Activated T-cell treated with anti-CD3 and anti-CD28 coated beads, Interleukin-2, amount 50 U/mL, for 72 hours (primary cell): ENCODE results near the gene CYBC1. TPM values are rescaled to one million over a fixed set of nuclear protein-coding genes. Genes with fewer than 3 reads are reported as not detected.
A peak's percentile ranks its signal among the peaks of the same experiment; 100 is the strongest.
"Not testable (repeated sequence)": the region's sequence is repeated elsewhere in the genome, so short reads cannot be mapped to it uniquely, and the experiment has no call there.

Experiments used
- ATAC-seq, 2 donors: fragments of 150-1000 bp; cut with Tn5 transposase; replicated peaks in 1 of 2; 2 replicates each; pipeline ENCODE4 v1.10.0; 2021; ENCODE audit warnings: moderate library complexity in 2 of 2, mild to moderate bottlenecking in 1 of 2
- DNase-seq, 2 donors: peaks; one replicate each; pipeline ENCODE4 v3.0.0; 2021 to 2022; ENCODE audit warnings: mixed read lengths in 1 of 2
- H3K27ac Mint-ChIP-seq: one replicate; pipeline ENCODE4 v1.8.0; 2022; ENCODE audit warnings: mild to moderate bottlenecking, moderate library complexity, mixed read lengths
- H3K27me3 Mint-ChIP-seq: one replicate; pipeline ENCODE4 v1.8.0; 2022; ENCODE audit warnings: low read depth, mixed read lengths
- H3K36me3 Mint-ChIP-seq, 2 donors: one replicate each; pipeline ENCODE4 v1.8.0; 2022; ENCODE audit warnings: mixed read lengths in 2 of 2, mild to moderate bottlenecking in 1 of 2; ENCODE audit not compliant: insufficient read depth in 2 of 2
- H3K4me1 Mint-ChIP-seq: one replicate; pipeline ENCODE4 v1.8.0; 2022; ENCODE audit warnings: low read depth, mixed read lengths
- H3K4me3 Mint-ChIP-seq, 2 donors: one replicate each; pipeline ENCODE4 v1.8.0; 2022; ENCODE audit warnings: mild to moderate bottlenecking in 2 of 2, mixed read lengths in 2 of 2, moderate library complexity in 2 of 2
- H3K9me3 Mint-ChIP-seq, 2 donors: one replicate each; pipeline ENCODE4 v1.8.0; 2022; ENCODE audit warnings: mixed read lengths in 2 of 2
- total RNA-seq, 2 donors: library from RNA; stranded (reverse); gene quantifications; one replicate each; pipeline ENCODE4 v1.2.3, GENCODE V29; 2022

CYBC1 gene
- total RNA-seq, 2 donors from 2014 or later = 256 to 300 TPM

DNA sequence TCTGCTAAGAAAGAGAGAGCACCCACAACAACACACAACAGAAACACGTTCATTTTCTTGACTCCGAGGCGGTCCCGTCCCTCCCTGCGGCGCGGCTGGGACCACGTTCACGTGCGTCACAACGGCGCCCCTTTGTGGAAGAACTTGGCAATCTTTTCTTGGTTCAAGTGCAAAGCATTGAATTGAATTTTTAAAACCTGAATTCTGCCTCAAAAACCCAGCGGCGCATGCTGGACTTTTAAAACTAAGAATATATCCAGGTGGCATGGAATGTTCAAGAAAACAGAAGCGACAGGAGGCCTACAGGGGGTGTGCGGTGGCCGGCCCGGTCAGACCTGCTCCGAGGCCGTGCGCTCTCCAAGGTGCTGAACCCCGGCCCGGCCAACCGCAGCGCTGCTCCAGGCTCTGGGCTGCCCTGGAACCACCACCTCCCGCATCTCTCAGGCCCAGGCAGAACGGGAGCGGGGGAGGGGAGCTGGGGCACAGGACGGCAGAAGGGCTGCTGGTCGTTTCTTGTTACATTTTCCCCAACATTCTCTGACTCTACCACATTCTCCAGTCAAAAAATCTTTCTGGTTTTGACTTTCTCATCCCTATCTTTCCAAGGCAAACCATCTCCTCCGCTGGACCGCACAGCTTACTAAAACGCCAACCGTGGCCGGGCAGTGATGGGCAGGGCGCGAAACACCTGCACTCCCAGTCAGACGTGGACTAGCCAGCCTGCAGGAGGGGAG, 35.8 kb downstream of the CYBC1 start:
- peak; percentile 35 to 36 for ATAC-seq
- Mint-ChIP-seq H3K9me3 (no peaks in the 10 kb centered on the region), H3K27ac (no peak overlapping the region), H3K36me3 (peaks cover 0 to 2% of the 10 kb centered on the region in 2 donors), H3K4me1 (peaks cover 24% of the 10 kb centered on the region), H3K4me3 (peak overlapping the region; percentile 13 to 22), H3K27me3 (no peaks in the 10 kb centered on the region)
- DNase-seq = peak; percentile 78 to 80

DNA sequence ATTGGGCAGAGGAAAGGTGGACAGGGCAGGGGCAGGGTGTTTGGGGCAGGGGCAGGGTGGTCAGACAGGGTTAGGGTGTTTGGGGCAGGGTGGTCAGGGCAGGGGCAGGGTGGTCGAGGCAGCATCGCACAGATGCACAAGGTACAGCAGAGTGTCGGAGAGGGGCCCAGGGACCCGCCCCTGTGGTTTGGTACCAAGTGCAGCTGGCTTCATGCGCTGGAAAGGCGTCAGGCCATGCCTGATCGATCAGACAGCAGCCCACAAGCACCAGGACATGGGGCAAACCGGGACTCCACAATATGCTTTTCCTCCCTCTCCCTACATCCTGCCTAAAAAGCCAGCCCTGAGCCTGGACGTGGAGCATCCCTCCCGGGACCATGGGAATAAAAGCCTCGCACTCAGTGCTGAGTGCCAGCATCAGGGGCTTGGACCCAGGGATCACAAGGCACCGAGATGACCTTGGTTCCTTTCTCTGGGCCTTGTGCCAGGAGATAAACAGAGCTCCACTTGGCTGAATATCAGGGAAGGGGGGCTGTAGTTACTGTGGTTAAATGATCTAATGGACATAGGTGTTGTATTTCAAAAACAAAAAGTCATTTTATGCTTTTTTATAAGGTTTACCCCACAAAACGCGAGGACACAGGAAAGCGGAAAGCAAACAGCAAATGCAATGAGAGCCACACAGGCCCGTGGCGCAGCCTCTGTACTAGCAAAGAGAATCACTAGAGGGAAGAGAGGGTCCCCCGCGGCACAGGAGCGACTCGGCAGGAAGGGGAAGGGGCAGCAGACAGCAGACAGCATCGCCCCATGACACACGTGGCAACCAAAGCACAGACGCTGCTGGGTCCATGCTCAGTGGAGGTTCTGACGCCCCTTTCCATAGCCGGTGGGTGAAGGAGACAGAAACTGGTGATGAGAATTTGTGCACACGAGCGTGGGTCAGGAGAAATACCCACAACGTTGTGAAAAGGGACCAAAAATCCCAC, 37.7 kb downstream of the CYBC1 start:
- DNase-seq (no peak), ATAC-seq (no peak)
- Mint-ChIP-seq H3K27ac (no peak overlapping the region), H3K27me3 (no peaks in the 10 kb centered on the region), H3K4me3 (no peak overlapping the region), H3K36me3 (peaks cover 0 to 2% of the 10 kb centered on the region in 2 donors), H3K9me3 (no peaks in the 10 kb centered on the region), H3K4me1 (peaks cover 22% of the 10 kb centered on the region)

DNA sequence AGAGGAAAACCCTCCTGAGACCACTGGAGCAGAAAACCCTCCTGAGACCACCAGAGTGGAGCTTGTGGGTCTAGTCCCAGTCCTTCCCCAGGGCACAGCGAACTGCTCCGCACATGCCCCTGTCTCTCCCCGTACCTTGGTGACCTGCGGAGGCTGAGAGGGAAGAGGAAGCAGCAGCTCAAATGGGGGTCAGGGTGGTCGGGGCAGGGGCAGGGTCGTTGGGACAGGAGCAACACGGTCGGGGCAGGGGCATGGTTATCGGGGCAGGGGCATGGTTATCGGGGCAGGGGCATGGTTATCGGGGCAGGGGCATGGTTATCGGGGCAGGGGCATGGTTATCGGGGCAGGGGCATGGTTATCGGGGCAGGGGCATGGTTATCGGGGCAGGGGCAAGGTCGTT, 38.5 kb downstream of the CYBC1 start:
- ATAC-seq, DNase-seq, H3K27ac Mint-ChIP-seq, H3K27me3 Mint-ChIP-seq, H3K4me3 Mint-ChIP-seq, H3K36me3 Mint-ChIP-seq, H3K9me3 Mint-ChIP-seq: not testable (repeated sequence)
- peaks cover 25% of the 10 kb centered on the region for H3K4me1 Mint-ChIP-seq

DNA sequence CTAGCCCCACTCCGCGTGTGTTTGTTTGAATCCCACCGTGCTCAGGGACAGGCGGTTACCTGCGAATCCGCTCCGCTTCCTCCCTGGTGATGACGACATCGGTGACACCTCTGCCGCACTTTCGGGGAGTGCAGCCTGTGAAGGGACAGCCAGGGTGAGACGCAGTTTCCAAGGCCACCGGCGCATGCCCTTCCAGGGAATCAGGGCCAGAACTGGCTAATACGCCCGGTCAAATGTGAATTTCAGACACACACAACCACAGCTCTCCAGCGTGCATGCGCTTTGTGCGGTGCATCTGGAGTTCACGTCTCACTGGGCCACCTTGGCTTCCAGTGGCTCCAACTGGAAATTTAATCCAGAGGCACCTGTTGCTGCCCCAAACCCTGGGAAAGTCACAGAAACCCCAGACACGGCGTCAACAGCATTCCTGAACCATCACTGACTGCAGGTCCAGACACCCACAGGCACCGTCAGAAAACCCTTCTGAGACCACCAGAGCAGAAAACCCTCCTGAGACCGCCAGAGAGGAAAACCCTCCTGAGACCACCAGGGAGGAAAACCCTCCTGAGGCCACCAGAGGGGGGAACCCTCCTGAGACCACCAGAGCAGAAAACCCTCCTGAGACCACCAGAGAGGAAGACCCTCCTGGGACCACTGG, 39.0 kb downstream of the CYBC1 start:
- H3K9me3 Mint-ChIP-seq = no peaks in the 10 kb centered on the region
- DNase-seq (no peak), ATAC-seq (no peak)
- peaks cover 25% of the 10 kb centered on the region for H3K4me1 Mint-ChIP-seq
- no peak overlapping the region for H3K27ac Mint-ChIP-seq
- no peaks in the 10 kb centered on the region for H3K27me3 Mint-ChIP-seq
- H3K4me3 Mint-ChIP-seq = no peak overlapping the region
- H3K36me3 Mint-ChIP-seq = peaks cover 0 to 2% of the 10 kb centered on the region in 2 donors

DNA sequence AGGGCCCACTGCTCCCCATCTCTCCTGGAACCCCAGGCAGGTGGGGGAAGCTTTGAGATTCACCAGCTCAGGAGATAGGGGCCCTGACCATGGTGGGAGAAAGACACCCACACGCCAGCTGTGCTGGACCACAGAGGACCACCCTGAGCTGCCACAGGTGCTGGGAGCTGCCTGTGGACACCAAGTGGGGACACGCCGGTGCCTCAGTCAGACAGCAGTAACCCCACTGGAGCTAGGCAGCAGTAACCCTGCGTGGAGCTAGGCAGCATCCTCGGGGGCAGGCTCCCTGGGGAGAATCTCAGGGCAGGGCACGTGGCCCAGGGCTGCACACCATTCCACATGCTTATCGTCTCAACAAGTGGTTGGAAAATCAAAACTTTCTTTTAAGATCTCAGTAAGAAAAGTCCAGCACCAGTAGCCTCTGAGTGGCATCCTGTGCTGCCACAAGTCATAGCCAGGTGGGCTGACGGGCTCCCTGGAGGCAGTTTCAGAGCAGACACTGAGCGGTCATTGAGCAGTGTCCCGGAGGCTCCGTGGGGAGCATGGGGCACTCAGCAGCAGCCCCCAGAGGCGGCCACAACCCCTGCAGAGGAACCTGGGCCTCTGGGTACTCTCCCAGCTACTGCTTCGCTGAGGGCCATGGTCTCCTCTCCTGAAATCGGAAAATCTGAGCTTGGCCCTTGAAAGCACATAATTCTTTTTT, 40.4 kb downstream of the CYBC1 start:
- no peak overlapping the region for H3K27ac Mint-ChIP-seq
- H3K9me3 Mint-ChIP-seq = no peaks in the 10 kb centered on the region
- no peaks in the 10 kb centered on the region for H3K27me3 Mint-ChIP-seq
- DNase-seq (no peak), ATAC-seq (no peak)
- no peak overlapping the region for H3K4me3 Mint-ChIP-seq
- H3K36me3 Mint-ChIP-seq = peaks cover 0 to 3% of the 10 kb centered on the region in 2 donors
- H3K4me1 Mint-ChIP-seq = peaks cover 24% of the 10 kb centered on the region

DNA sequence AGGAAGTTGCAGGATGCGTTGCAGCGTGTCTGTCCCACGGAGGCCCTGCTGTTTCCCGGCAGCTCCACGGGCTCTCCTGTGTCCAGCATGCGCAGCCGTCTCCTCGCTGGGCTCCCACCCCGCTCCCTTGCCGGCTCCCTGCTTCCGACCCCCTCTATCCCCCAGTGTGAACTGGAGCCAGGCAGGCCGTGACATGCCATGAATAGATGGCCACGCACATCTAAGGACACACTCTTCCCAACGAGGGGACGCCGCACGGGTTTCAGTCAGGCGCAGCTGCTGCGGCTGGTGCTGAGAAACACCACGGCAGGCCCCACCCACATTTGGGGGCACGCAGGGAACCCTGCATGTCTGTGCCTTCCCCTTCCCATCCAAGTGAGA, 41.6 kb downstream of the CYBC1 start:
- Mint-ChIP-seq H3K27ac (no peak overlapping the region), H3K36me3 (peaks cover 0 to 1% of the 10 kb centered on the region in 2 donors), H3K9me3 (no peaks in the 10 kb centered on the region), H3K27me3 (no peaks in the 10 kb centered on the region), H3K4me3 (no peak overlapping the region), H3K4me1 (peaks cover 13% of the 10 kb centered on the region)
- ATAC-seq = no peak
- no peak for DNase-seq

DNA sequence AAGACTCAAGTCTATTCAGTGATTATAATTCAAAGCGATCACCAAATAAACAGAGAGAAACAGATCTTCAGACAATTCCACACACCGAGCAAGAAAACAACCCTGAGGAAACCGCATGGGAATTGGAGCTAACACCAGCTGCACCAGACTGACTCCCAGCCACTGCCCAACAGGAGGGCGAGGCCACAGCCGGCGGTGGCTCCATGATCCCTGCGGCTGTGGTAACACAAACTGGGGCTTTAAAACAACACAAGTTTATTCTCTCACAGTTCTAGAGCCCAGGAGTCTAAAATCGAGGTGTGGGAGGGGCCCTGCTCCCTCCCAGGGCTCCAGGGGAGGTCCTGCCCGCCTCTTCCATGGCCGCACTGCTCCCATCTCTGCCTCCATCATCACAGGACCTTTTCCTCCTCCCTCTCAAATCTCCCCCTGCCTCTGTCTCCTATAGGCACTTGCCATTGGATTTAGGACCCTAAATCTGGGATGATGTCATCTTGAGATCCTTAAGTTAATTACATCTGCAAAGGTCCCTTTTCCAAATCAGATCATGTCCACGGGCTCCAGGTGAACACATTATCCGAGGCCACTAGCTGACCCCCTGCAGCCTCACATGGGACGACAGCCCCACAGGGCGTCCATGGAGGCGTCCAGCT, 42.1 kb downstream of the CYBC1 start:
- Mint-ChIP-seq H3K9me3 (no peaks in the 10 kb centered on the region), H3K27ac (no peak overlapping the region), H3K4me3 (no peak overlapping the region), H3K4me1 (peaks cover 13% of the 10 kb centered on the region), H3K27me3 (no peaks in the 10 kb centered on the region), H3K36me3 (peaks cover 0 to 1% of the 10 kb centered on the region in 2 donors)
- ATAC-seq (no peak), DNase-seq (no peak)

DNA sequence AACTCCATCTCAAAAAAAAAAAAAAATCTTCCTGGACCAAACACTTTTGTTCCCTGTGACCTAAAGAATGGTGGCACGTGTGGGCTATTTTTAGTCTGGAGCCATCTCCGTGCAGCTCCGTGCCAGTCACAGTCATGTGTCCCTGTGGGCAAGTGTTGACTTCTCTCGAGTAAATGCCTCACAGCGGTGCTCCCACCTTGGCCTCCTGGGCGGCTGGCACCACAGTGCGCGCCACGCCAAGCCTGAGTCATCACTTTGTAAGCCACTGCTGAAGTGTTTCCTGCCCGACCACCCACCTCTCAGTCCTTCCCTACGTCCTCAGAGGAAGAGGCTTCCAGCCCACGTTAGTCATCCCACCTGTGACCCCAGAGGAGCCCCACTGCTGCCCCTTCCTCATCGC, 43.3 kb downstream of the CYBC1 start:
- DNase-seq = no peak
- peaks cover 0 to 4% of the 10 kb centered on the region in 2 donors for H3K36me3 Mint-ChIP-seq
- peak overlapping the region; percentile 38 for H3K27ac Mint-ChIP-seq
- H3K9me3 Mint-ChIP-seq = no peaks in the 10 kb centered on the region
- H3K27me3 Mint-ChIP-seq = no peaks in the 10 kb centered on the region
- H3K4me1 Mint-ChIP-seq = peaks cover 16% of the 10 kb centered on the region
- peak in 1 of 2 donors; percentile 47 for ATAC-seq
- H3K4me3 Mint-ChIP-seq = no peak overlapping the region

DNA sequence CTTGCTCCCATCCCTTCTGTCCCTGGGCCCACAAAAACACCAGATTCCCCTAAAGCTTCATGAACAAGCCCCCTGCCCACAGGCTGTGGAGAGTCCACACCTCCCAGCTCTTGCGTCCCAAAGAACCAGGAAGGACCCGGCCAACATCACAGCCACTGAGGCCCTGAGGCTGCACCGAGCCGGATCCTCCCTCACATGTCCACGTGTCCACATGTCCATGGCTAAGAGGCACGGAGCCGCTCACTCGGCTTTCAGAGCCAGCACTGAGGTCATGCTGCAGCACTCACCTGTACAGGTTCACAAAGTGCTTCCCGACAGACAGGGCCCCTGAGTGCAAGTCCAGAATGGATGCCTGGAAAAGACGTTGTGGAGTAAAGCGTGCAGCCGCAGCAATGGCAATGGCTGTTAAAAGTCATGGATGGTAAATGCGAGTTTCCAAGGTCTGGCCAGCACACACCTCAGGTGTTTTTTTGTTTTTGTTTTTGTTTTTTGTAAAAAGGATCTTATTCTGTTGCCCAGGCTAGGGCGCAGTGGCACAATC, 44.4 kb downstream of the CYBC1 start:
- DNase-seq = no peak
- H3K27me3 Mint-ChIP-seq = no peaks in the 10 kb centered on the region
- ATAC-seq = no peak
- no peak overlapping the region for H3K4me3 Mint-ChIP-seq
- H3K9me3 Mint-ChIP-seq = no peaks in the 10 kb centered on the region
- no peak overlapping the region for H3K27ac Mint-ChIP-seq
- H3K36me3 Mint-ChIP-seq = peaks cover 0 to 6% of the 10 kb centered on the region in 2 donors
- H3K4me1 Mint-ChIP-seq = peaks cover 24% of the 10 kb centered on the region

DNA sequence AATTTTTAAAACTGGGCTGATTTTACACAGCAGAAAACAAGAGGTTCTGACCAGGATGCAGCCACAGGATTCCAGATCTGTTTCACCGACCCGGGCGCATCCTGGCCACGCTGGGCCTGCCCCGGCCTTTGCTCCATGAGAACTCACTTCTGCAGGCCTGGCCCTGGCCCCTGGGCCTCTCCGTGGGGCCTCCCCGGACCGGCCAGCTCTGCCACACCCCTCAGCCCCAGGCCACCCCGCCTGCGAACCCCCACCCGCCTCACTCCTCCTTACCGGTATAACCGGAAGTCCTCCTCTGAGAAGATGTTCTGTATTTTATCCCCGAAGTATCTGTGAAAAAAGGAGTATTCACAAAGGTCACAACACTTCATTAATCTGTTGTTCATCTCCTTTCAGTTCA, 45.5 kb downstream of the CYBC1 start:
- peaks cover 2 to 7% of the 10 kb centered on the region in 2 donors for H3K36me3 Mint-ChIP-seq

DNA sequence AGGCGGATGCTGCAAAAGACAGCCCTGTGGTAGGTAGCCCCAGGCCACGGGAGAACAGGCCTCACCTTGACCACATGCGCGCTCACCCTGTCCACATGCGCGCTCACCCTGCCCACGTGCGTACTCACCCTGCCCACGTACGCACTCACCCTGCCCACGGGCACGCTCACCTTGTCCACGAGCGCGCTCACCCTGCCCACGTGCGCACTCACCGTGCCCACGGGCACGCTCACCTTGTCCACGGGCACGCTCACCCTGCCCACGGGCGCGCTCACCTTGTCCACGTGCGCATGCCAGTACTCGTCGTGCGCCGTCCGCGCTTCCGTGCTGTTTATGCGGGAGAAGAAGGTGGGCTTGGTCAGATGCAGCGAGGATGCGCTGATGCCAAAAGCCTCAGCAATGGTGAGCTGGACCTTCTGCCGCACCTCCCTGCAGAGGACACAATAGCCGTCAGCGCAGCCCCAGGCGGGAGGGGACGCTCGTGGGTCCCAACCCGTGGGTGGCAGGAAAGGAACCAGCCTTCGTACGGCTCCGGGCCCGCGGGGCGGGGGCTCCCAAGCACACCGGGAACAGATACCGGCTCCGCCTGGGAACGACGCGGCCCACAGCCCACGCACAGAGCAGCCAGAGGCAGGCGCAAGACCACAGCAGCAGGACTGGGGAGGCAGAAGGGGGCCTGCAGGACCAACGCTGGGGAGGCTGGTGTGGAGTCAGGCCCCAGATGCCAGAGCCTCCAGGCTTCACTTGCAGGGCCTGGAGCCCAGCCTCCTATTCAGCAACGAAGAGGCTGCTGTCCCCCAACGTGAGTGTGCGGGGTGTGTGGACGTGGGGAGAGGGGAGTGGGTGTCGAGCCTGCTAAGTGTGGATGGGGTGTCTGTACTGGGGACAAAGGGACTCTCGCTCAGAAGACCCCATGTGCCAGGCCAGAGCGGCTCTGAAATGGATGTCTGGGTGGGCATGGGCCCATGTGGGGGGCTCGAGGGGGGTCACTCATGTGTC, 46.6 kb downstream of the CYBC1 start:
- no peak overlapping the region for H3K27ac Mint-ChIP-seq
- ATAC-seq (no peak), DNase-seq (no peak)
- H3K4me1 Mint-ChIP-seq = peaks cover 35% of the 10 kb centered on the region
- H3K36me3 Mint-ChIP-seq = peaks cover 2 to 7% of the 10 kb centered on the region in 2 donors
- no peak overlapping the region for H3K4me3 Mint-ChIP-seq
- H3K9me3 Mint-ChIP-seq = no peaks in the 10 kb centered on the region
- H3K27me3 Mint-ChIP-seq = no peaks in the 10 kb centered on the region

More for the DNA sequence above, 45.5 kb downstream of the CYBC1 start:
- H3K9me3 Mint-ChIP-seq = no peaks in the 10 kb centered on the region
- H3K27ac Mint-ChIP-seq = no peak overlapping the region
- H3K4me3 Mint-ChIP-seq = no peak overlapping the region
- ATAC-seq = no peak
- no peak for DNase-seq
- peaks cover 34% of the 10 kb centered on the region for H3K4me1 Mint-ChIP-seq
- no peaks in the 10 kb centered on the region for H3K27me3 Mint-ChIP-seq
